Endodermal cell (in vitro differentiated cells): ENCODE measurements around the gene GMPR. TPM values are rescaled to one million over a fixed set of nuclear protein-coding genes. Genes with fewer than 3 reads are reported as not detected.
A peak's percentile ranks its signal among the peaks of the same experiment; 100 is the strongest.

Experiments
- DNase-seq: peaks from one replicate; pipeline ENCODE4 v3.0.0-alpha.2; 2017
- H3K27ac ChIP-seq: 2 replicates; pipeline ENCODE4 v1.5.1; 2013; ENCODE audit warnings: mild to moderate bottlenecking, low read depth, low read length, moderate library complexity
- H3K27me3 ChIP-seq: 2 replicates; pipeline ENCODE4 v1.6.1; 2013; ENCODE audit warnings: mild to moderate bottlenecking, low read length, moderate library complexity; ENCODE audit not compliant: insufficient read depth, control insufficient read depth, poor library complexity, severe bottlenecking
- H3K36me3 ChIP-seq: 2 replicates; pipeline ENCODE4 v1.7.0; 2013; ENCODE audit warnings: mild to moderate bottlenecking, low read length, moderate library complexity; ENCODE audit not compliant: control insufficient read depth, insufficient read depth
- H3K4me1 ChIP-seq: one replicate; pipeline ENCODE4 v1.7.0; 2013; ENCODE audit warnings: low read length; ENCODE audit not compliant: control insufficient read depth, insufficient read depth
- H3K4me3 ChIP-seq: 2 replicates; pipeline ENCODE4 v1.5.1; 2013; ENCODE audit warnings: mild to moderate bottlenecking, low read length, moderate library complexity
- H3K9ac ChIP-seq: 2 replicates; pipeline ENCODE4 v1.6.1; 2013; ENCODE audit warnings: mild to moderate bottlenecking, low read length, moderate library complexity; ENCODE audit not compliant: poor library complexity, severe bottlenecking; ENCODE audit errors: extremely low read depth
- H3K9me3 ChIP-seq: 2 replicates; pipeline ENCODE4 v1.6.1; 2013; ENCODE audit warnings: mild to moderate bottlenecking, low read length, moderate library complexity; ENCODE audit not compliant: control insufficient read depth
- H3K27ac Mint-ChIP-seq: 2 replicates; pipeline ENCODE4 v1.8.0; 2020; ENCODE audit warnings: mixed read lengths
- H3K27me3 Mint-ChIP-seq: 2 replicates; pipeline ENCODE4 v1.8.0; 2021; ENCODE audit warnings: mild to moderate bottlenecking, mixed read lengths; ENCODE audit not compliant: insufficient read depth
- H3K36me3 Mint-ChIP-seq: 2 replicates; pipeline ENCODE4 v1.8.0; 2020; ENCODE audit warnings: low read depth, mixed read lengths
- H3K4me1 Mint-ChIP-seq: 2 replicates; pipeline ENCODE4 v1.8.0; 2020; ENCODE audit warnings: mixed read lengths
- H3K4me3 Mint-ChIP-seq: 2 replicates; pipeline ENCODE4 v1.8.0; 2020; ENCODE audit warnings: mild to moderate bottlenecking, moderate library complexity, mixed read lengths
- H3K9me3 Mint-ChIP-seq: 2 replicates; pipeline ENCODE4 v1.8.0; 2020; ENCODE audit warnings: mild to moderate bottlenecking, mixed read lengths
- WGBS, 2 experiments: methylation state at CpG; one replicate each; pipeline versions ENCODE4 v1.1.5 to v1.1.7; 2013; ENCODE audit warnings: missing lambda C conversion rate in 2 of 2, mixed read lengths in 1 of 2; ENCODE audit not compliant: insufficient coverage in 1 of 2, insufficient read length in 1 of 2; 5-methylcytosine and 5-hydroxymethylcytosine counted together
- total RNA-seq, 2 donors: library from RNA; stranded (reverse); fragmentation: NEBNext Ultra II Directional in 1 of 2; extraction: Animal tissue kit (Norgen Biotek cat#: 25700) in 1 of 2; gene quantifications; 2 replicates in 1 of 2; 3 replicates in 1 of 2; pipeline ENCODE4 v1.2.1, GENCODE V29; 2021
- TF ChIP-seq, protein P1 (sequence below): fragments of 200-600 bp; sonication (generic); conservative IDR thresholded peaks from 2 replicates; pipeline ENCODE4 v1.5.0; 2021; ENCODE audit warnings: antibody characterized with exemption, mild to moderate bottlenecking

Gene GMPR
- total RNA-seq, 2 donors from 2014 or later: 4.9 to 20.7 TPM

DNA sequence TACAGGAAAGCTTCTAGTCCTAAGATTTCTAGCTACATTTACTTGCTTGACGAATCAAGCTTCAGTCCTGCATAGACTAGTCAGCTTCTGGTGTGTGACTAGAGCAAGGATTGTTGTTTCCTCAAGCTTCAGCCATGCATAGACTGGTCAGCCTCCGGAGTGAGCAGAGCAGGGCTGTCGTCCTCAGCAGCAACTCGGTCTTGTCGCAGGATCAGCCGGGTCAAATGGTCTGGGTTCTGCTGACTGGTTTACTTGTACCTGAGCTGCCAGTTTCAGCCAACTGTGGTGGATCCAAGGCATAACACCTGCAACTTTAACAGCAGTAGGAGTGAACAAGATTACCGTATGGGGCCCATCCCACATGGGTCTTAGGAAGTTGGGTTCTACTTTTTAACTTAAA is 10.8 kb upstream of the GMPR start:
- H3K27me3 ChIP-seq: no peaks in the 10 kb centered on the region
- H3K9ac ChIP-seq: no peak overlapping the region
- Mint-ChIP-seq H3K9me3 (peaks cover 5% of the 10 kb centered on the region), H3K36me3 (no peaks in the 10 kb centered on the region), H3K27me3 (peaks cover 5% of the 10 kb centered on the region), H3K27ac (no peak overlapping the region), H3K4me3 (no peak overlapping the region), H3K4me1 (peaks cover 11% of the 10 kb centered on the region)
- H3K4me3 ChIP-seq: no peak overlapping the region
- peaks cover 5% of the 10 kb centered on the region for H3K4me1 ChIP-seq
- WGBS, 2 experiments: 79 to 83% methylated on average over 5 to 7 of the region's 7 CpGs
- no peaks in the 10 kb centered on the region for H3K9me3 ChIP-seq
- H3K27ac ChIP-seq: no peak overlapping the region
- TF ChIP-seq, protein P1, sequence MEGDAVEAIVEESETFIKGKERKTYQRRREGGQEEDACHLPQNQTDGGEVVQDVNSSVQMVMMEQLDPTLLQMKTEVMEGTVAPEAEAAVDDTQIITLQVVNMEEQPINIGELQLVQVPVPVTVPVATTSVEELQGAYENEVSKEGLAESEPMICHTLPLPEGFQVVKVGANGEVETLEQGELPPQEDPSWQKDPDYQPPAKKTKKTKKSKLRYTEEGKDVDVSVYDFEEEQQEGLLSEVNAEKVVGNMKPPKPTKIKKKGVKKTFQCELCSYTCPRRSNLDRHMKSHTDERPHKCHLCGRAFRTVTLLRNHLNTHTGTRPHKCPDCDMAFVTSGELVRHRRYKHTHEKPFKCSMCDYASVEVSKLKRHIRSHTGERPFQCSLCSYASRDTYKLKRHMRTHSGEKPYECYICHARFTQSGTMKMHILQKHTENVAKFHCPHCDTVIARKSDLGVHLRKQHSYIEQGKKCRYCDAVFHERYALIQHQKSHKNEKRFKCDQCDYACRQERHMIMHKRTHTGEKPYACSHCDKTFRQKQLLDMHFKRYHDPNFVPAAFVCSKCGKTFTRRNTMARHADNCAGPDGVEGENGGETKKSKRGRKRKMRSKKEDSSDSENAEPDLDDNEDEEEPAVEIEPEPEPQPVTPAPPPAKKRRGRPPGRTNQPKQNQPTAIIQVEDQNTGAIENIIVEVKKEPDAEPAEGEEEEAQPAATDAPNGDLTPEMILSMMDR: no peak
- peak; percentile 59 for DNase-seq
- H3K36me3 ChIP-seq: no peaks in the 10 kb centered on the region

DNA sequence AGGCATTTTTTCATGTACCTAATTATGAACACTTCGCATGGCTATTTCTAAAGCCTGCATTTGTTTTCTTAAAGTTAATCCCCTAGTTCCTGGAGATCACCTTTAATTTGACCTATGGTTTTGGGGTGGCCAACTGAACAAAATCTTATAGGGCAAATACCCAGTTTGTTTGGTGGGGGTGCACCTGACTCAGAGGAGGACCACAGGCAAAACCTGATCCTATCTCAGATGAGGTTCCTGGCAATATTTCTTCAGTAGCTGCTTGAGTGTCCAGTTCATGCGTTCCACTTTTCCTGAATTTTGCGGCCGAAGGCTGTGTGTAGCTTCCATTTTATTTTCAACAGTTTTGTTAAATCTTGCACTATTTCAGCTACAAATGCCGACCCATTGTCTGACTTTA is 10.3 kb upstream of the GMPR start:
- WGBS, 2 experiments: 94 to 96% methylated on average over 4 to 5 of the region's 5 CpGs
- Histone ChIP-seq H3K36me3 (no peaks in the 10 kb centered on the region), H3K4me3 (no peak overlapping the region), H3K27ac (no peak overlapping the region), H3K27me3 (no peaks in the 10 kb centered on the region), H3K4me1 (peaks cover 5% of the 10 kb centered on the region), H3K9ac (no peak overlapping the region), H3K9me3 (no peaks in the 10 kb centered on the region)
- TF ChIP-seq, protein P1: no peak
- Mint-ChIP-seq H3K4me3 (no peak overlapping the region), H3K27me3 (peaks cover 5% of the 10 kb centered on the region), H3K36me3 (no peaks in the 10 kb centered on the region), H3K4me1 (peaks cover 11% of the 10 kb centered on the region), H3K27ac (no peak overlapping the region), H3K9me3 (peaks cover 5% of the 10 kb centered on the region)
- no peak for DNase-seq

DNA sequence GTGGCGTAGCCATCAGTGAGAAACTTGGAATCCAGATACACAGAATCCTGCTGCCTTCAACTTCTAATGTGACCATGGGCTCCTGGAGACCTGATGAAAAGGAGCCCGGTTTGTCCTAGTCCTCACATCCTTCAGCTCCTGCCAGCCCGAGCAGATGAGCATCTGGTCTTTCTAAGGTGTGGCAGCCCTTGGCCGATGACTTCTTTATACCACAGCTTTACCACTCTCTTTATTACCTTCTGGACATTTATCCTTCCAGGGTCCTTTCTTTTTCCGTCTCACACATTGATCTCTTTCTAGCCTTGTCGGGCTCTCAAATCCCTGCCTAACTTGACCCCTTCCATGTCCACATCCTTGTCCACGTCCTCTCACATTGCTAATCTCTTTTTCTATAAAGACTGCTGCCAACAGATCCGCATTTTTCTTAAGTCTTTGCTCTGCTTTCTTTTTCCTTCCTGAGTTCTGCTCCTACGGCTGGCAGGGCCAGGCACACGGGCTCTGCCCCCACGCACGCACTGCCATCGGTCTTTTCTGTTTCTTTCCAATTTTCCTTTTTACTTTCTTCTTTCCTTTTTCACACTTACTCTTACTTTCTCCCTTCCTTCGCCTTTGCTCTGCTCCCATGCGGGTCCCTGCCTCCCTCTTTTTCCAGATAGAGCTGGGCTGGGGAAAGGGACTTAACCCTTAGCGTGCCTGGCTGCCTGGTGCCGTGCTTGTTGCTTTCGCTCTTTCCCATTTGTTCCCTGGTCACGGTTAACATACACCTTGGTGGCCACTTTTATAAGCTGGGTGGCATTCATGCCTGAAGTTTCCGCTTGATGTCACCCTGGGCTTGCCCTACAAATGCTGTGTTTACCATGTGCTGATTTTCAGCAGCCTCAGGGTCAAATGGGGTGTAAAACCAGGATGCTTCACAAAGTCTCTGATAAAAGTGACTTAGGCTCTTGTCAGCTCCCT is 9.4 kb upstream of the GMPR start:
- Mint-ChIP-seq H3K36me3 (no peaks in the 10 kb centered on the region), H3K4me3 (no peak overlapping the region), H3K27ac (no peak overlapping the region), H3K27me3 (peaks cover 7% of the 10 kb centered on the region), H3K9me3 (peaks cover 5% of the 10 kb centered on the region), H3K4me1 (peaks cover 6% of the 10 kb centered on the region)
- Histone ChIP-seq H3K4me1 (peaks cover 5% of the 10 kb centered on the region), H3K4me3 (no peak overlapping the region), H3K27ac (no peak overlapping the region), H3K27me3 (no peaks in the 10 kb centered on the region), H3K9ac (no peak overlapping the region), H3K9me3 (no peaks in the 10 kb centered on the region), H3K36me3 (no peaks in the 10 kb centered on the region)
- TF ChIP-seq, protein P1: no peak
- WGBS, 2 experiments: 58 to 68% methylated on average over 19 to 20 of the region's 20 CpGs
- peak; percentile 69 for DNase-seq
